Measurements from ENCODE around the gene ANKRD23.
"Not testable (repeated sequence)": the region's sequence is repeated elsewhere in the genome, so short reads cannot be mapped to it uniquely, and the experiment has no call there.

The ANKRD23 gene

DNA sequence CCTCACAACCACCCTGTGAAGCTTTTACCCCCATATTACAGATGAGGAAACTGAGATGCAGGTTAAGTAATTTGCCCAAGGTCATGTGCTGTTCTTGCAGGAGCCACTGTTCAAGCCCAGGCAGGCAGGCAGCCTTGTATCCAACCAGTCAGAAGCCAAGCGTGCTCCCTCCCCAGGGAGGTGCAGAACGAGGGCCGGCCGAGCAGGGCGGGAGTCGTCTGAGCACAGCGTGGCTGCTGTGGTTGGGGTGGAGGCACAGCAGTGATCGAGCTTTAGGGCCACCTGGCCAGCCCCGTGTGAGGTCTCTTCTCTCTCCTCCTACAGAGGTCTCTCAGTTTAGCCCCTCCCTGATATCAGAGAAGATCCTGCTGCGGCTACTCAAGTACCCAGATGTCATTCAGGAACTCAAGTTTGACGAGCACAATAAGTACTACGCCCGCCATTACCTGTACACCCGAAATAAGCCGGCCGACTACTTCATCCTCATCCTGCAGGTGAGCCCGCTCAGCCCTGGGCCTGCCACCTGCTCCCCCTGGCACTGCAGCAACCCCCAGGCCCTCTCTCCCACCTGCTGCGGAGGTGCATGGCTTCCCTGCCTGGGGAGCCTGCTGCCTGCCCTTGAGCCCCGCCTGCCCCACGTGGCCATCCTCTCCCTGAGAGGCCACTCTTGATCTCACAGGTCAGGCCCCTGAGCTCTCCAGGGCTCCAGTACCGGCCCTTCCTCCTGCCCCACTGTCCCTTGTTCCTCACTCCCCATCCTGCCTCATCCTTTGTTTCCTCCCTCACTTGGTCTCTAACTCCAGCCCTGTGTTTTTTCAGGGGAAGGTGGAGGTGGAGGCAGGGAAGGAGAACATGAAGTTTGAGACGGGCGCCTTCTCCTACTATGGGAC, 44.8 kb downstream of the ANKRD23 start:
- DNase-seq (ENCODE audit: low read depth in 3 of 3), result no peak

DNA sequence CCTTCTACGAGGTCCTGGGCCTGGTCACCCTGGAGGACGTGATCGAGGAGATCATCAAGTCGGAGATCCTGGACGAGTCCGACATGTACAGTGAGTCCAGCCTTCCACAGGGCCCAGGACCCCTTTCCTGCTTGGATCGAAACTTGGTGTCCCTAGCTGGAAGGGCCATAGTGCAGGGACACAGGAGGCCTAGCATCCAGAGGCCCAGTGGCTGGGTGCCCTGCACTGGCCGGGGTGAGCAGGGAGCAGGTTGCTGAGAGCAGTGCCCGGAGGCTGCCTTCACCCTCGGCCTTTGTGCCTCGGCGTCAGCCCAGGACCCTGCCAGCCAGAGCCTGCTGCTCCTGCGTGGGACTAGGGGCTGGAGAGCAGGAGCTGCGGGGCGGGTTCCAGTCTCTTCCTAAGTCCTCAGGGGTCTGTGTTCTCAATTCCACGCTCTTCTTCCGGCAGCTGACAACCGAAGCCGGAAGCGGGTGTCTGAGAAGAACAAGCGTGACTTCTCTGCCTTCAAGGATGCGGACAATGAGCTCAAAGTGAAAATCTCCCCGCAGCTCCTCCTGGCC, 46.7 kb downstream of the ANKRD23 start:
- no peak for DNase-seq (ENCODE audit: low read depth in 3 of 3)

- not testable (repeated sequence) for DNase-seq (ENCODE audit: low read depth in 3 of 3)
Observed at GRCh38 chr2:96796497-96796896, 47.3 kb downstream of the ANKRD23 start.

DNA sequence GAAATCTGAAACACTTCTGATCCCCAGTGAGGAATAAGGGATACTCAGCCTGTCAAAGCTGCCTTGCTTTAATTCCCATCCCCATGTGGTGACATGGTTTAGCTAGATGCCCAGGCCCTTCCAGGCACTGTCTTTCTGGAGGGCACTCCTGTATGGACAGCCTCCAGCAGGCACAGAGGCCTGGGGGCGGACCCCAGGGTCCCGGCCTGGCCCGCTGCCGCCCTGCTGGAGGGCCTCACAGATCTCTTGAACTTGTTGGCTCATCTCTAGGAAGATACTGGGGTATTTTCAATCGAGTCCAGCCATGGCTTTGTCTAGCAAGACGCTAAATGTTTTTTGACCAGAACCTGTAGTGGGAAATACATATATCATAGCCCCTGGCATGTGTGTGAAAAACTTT, 48.7 kb downstream of the ANKRD23 start:
- no peak for DNase-seq (ENCODE audit: low read depth in 3 of 3)

- DNase-seq (ENCODE audit: low read depth in 3 of 3), result no peak
Observed at GRCh38 chr2:96792772-96793749, 50.8 kb downstream of the ANKRD23 start.

DNA sequence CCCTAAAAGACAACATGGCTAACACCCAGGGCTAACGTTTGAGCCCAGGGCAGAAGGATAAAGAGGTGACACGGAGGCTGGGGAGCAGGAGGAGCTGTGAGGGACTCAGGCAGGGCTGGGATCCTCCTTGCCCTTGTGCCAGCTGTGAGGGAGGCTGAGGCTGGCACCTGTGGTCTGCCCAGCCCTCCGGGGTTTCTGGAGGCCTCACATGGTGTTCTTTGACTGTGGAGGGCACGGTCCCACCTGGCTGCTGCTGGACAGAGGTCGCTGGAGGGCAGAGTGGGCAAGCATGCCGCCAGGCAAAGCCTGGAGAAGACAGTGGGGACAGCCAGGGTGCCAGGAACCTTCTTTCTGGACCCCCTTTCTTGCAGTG, 54.6 kb downstream of the ANKRD23 start:
- no peak for DNase-seq (ENCODE audit: low read depth in 3 of 3)

DNA sequence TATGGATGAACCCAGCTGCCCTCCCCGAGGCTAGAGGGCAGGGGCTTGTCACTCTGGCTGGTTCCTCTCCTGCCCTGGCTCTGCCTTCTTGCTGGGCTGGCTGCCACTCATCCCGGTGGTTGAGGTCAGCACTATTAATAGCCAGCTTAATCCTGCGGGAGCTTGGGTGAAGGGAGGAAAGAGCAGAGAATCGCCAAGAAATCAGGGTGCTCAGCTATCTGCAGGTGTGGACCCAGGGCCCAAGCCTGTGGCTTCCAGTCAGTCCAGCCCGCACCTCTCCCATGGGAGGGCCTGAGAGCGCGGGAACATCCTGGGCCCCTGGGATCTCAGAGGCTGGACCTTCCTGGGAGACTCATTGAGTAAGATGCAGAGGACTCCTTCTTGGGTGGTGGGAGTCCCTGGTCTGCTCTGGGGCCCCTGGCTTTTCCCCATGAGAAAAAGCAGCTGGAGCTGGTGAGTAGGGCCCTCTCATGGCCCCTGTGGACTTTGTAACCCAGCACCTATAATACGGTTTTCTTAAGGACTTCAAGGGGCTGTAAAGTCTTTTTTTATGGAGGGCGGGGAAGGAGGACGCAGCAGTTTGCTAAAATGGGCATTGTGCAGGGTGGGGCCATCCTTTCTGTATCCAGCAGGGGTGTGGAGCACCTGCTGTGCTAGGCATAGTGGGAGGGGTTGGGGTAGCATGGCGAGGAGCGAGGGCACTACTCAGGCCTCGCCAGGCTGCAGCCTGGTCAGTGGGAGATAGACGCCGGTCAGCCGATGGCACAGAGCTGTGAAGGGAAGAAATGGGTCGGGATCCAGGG, 55.2 kb downstream of the ANKRD23 start:
- no peak for DNase-seq (ENCODE audit: low read depth in 3 of 3)

Measured in stimulated activated CD4-positive, alpha-beta T cell treated with anti-CD3 and anti-CD28 coated beads, TNF-alpha, amount 100 ng/mL, for 48 hours (primary cell).